ENCODE results near the gene SNCG. TPM values are rescaled to one million over a fixed set of nuclear protein-coding genes. Genes with fewer than 3 reads are reported as not detected.

The SNCG gene
- total and polyA plus RNA-seq, 4 donors = 94.8 to 545 (median 355) TPM

Small RNAs within 50 kb of the gene (small RNA-seq; reads per million reads assigned to genes)
- not detected for gene BMS1P3 (ENCODE audit: low replicate concordance)

Other genes starting within 250 kb of the SNCG start
- 10 to 100 TPM; 83.9 to 84.0 TPM for gene BMPR1A, start 202.0 kb upstream of the SNCG start, total RNA-seq
- 10 to 100 TPM; 38.1 to 42.9 TPM for gene BMPR1A, start 202.0 kb upstream of the SNCG start, polyA plus RNA-seq (ENCODE audit: insufficient read length in 2 of 2)
- 10 to 100 TPM; 14.9 to 33.5 TPM for gene MMRN2, start 984 bp upstream of the SNCG start, total RNA-seq
- 10 to 100 TPM; 13.5 to 14.6 TPM for gene MMRN2, start 984 bp upstream of the SNCG start, polyA plus RNA-seq (ENCODE audit: insufficient read length in 2 of 2)
- gene ADIRF, start 9.9 kb downstream of the SNCG start, total RNA-seq = 10 to 100 TPM; 23.9 to 63.9 TPM
- 10 to 100 TPM; 31.5 to 35.7 TPM for gene ADIRF, start 9.9 kb downstream of the SNCG start, polyA plus RNA-seq (ENCODE audit: insufficient read length in 2 of 2)
- gene FAM25A, start 61.7 kb downstream of the SNCG start, total RNA-seq = not detected
- not detected for gene FAM25A, start 61.7 kb downstream of the SNCG start, polyA plus RNA-seq (ENCODE audit: insufficient read length in 2 of 2)
- 100 to 1,000 TPM; 324 to 591 TPM for gene GLUD1, start 136.2 kb downstream of the SNCG start, total RNA-seq
- gene GLUD1, start 136.2 kb downstream of the SNCG start, polyA plus RNA-seq (ENCODE audit: insufficient read length in 2 of 2) = 100 to 1,000 TPM; 412 to 581 TPM
- gene SHLD2, start 136.6 kb downstream of the SNCG start, total RNA-seq = 10 to 100 TPM; 32.9 to 34.6 TPM
- 10 to 100 TPM; 19.0 to 23.8 TPM for gene SHLD2, start 136.6 kb downstream of the SNCG start, polyA plus RNA-seq (ENCODE audit: insufficient read length in 2 of 2)

Measured in spinal cord (tissue), 4 donors.